ENCODE measurements around the gene SDHAF2. TPM values are rescaled to one million over a fixed set of nuclear protein-coding genes. Genes with fewer than 3 reads are reported as not detected.
"Not testable (repeated sequence)": the region's sequence is repeated elsewhere in the genome, so short reads cannot be mapped to it uniquely, and the experiment has no call there.

SDHAF2 gene
- polyA plus RNA-seq, 1 donor, result 44.5 TPM

DNA sequence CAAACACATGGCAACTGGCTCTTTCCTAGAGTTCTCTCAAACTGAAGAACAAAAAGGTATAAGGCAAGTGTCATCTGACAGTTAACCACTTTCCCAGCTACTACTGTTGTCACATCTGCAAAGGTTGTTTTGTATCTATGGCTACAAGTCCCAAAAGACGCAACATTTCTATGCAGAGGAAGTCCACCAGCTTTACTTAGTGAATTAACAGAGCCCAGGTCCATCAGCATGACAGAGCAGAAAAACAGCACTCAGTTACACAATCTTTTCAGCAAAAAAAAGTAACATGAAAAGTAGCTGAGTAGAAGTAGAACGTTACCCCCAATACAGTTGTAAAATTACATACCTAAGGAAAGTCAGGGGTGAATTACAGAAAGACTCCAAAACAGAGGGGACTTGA lies 12.3 kb upstream of the SDHAF2 start:
- DNase-seq, result no peak

GRCh38 chr11:61418136-61418535 lies 11.8 kb upstream of the SDHAF2 start:
- no peak for DNase-seq

- DNase-seq, result no peak
Observed at GRCh38 chr11:61422226-61422625, 7.7 kb upstream of the SDHAF2 start.

- DNase-seq, result no peak
Observed at GRCh38 chr11:61425367-61426131, 4.4 kb upstream of the SDHAF2 start.

GRCh38 chr11:61429346-61429690 lies 606 bp upstream of the SDHAF2 start:
- peak; percentile 50 for DNase-seq

GRCh38 chr11:61430839-61431238 lies 915 bp downstream of the SDHAF2 start:
- not testable (repeated sequence) for DNase-seq

- no peak for DNase-seq
Observed at GRCh38 chr11:61437496-61437895, 7.6 kb downstream of the SDHAF2 start.

DNA sequence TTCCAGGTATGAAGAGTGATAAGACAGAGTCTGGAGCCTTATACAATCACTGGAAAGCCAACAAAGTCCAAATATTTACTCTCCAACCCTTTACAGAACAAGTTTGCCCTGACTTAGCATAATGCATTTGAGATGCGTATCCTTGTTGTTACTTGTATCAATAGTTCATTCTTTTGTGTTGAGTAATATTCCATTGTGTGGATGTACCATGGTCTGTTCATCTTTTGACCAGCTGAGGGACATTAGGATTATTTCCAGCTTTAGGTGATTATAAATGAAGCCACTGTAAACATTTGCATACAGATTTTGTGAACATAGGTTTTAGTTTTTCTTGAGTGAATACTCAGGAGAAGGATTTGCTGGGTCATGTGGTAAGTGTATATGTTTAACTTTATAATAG lies 9.7 kb downstream of the SDHAF2 start:
- DNase-seq, result no peak

GRCh38 chr11:61442616-61443015 lies 12.7 kb downstream of the SDHAF2 start:
- no peak for DNase-seq

DNA sequence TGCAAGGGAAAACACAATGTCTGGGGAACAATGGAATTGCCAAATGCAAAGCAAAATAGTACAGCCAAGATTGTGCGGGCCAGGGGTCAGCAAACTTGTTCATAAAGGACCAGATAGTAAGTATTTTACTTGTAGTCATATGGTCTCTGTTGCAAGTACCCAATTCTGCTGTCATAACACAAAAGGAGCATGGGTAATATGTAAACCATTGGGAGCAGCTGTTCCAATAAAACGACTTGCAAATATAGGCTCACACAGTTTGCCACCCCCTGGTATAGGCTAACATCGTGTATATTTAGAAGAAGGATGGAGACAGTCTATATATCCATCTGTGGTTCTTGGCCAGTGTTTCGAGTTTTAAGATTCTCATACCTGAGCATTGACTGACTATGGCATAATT lies 15.6 kb downstream of the SDHAF2 start:
- no peak for DNase-seq

DNA sequence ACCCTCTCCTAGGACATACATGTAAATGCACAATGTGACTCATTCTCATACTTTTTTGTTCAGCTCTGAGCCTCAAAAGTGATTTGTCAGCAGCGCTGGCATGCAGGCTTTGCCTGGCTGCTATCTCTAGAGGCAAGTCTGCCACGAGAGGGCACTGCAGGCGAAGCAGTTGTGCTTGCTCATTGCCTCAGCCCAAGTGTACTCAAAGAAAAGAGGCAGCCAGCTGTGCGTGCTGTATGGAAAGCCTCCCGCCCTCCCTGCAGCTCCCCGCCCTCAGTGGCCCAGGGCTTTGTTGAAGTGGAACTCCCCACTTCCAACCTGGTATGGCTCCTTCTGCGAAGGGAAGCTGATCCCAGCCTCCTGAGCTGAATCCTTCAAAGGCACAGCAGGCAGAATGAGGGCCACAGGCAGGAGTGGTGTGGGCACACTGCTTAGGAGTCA lies 16.3 kb downstream of the SDHAF2 start:
- peak; percentile 83 for DNase-seq

- DNase-seq, result no peak
Observed at GRCh38 chr11:61447601-61448551, 18.0 kb downstream of the SDHAF2 start.

DNA sequence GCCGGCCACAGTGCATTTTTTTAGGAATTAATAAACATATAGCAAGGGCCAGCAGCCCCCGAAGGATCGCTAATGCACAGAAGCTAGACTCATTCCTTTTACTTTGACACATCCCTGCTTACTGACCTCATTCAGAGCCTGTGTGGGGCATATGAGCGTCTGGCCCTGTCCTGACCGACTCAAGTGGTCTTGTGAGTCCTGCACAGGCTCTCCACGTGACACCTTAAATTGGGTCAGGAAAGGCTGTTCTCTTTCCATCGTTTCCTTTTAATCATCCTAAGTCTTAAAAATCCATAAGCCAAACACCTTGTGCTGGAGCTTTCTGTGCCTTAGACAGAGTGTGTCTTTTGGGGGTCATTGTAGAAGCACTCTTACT lies 18.6 kb downstream of the SDHAF2 start:
- no peak for DNase-seq

DNA sequence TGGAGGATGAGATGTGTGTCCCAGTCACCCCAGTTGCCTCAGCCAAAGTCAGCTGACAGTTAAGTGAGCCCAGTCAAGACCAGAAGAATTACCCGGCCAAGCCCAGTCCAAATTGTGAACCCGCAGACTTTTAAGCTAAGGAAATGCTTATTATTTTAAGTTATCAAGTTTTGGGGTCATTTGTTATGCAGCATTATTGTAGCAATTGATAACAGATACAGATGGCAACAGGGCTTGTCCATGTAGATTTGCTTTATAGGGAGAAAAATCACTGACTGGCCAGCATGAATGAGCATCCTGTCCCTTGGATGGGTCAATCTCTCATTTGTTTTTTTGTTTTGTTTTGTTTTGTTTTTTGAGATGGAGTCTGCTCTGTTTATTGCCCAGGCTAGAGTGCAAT lies 22.9 kb downstream of the SDHAF2 start:
- no peak for DNase-seq

DNA sequence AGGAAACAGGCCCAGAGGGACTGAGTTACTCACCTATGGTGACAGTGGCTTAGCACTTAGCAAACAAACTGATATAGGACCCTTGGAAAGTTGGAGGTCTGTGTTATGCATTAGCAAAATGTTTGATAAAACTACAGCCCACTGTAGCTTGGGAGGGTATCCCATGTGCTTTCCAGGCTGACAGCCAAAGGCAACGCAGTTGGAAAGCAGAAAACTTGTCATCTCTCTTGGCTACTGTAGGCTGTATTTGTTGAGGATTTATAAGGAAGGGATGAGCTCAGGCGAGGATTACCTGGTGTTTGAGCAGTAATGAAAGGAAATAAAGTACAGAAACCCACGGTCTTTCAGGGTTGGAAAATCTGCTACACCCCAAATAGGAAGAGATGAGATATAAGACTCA lies 23.8 kb downstream of the SDHAF2 start:
- DNase-seq, result no peak

- DNase-seq, result no peak
Observed at GRCh38 chr11:61454520-61454919, 24.6 kb downstream of the SDHAF2 start.

GRCh38 chr11:61460474-61460881 lies 30.6 kb downstream of the SDHAF2 start:
- DNase-seq, result no peak

DNA sequence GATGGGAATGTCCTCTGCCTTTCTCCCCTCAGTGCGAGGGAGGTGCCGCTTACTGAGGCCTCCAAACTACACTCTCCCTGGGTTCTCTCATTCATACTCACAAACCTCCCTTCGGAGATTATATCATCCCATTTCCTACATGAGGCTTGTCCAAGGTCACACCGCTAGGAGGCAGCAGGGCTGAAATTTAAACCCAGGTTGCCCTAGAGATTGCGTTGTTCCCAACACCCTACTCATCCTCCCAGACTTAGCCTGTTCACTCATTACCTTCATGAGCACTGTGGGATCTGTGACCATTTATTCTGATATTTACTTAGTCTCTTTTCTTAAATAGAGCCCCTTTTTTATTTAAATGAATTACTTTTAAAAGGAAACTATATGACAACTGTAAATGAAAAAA lies 31.1 kb downstream of the SDHAF2 start:
- no peak for DNase-seq

- not testable (repeated sequence) for DNase-seq
Observed at GRCh38 chr11:61467602-61468001, 37.7 kb downstream of the SDHAF2 start.

DNA sequence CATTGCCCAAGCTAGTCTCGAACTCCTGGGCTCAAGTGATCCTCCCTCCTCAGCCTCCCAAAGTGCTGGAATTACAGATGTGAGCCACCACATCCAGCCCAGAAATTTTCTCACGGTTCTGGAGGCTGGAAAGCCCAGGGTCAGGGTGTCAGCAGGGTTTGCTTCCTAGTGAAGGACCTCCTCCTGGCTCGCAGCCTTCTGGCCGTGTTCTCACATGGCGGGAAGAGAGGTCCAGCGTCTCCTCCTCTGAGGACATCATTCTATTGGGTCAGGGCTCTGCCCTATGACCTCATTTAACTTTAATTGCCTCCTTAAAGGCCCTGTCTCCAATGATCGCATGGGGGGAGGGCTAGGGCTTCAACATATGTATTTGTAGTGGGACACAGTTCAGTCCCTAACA lies 38.1 kb downstream of the SDHAF2 start:
- DNase-seq, result no peak

DNA sequence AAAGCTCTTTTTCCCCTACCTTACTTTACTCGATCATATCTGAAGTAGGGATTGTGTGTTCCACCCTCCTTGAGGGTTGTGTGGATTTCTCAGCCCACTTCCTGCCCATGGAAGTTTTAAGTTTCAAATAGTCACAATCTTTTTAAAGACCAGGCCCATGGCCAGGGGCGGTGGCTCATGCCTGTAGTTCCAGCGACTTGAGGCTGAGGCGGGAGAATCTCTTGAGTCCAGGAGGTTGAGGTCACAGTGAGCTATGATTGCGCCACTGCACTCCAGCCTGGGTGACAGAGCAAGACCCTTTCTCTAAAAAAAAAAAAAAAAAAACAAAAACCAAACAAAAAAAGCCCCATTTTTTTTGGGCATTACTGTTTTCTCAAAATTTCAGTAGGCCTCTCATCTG lies 42.4 kb downstream of the SDHAF2 start:
- no peak for DNase-seq

DNA sequence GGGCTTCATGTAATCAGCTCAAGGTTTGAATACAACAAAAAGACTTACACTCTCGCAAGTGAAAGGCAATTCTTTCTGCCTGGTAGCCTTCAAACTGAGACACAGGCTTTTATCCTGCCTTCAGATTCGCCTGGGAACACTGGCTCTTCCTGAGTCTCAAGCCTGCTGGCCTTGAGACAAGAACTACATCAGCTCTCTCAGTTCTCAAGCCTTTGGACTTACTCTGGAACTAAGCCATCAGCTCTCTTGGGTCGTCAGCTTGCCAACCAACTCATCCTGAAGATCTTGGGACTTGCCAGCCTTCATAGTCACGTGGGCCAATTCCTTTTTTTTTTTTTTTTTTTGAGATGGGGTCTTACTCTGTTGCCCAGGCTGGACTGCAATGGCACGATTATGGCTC lies 42.9 kb downstream of the SDHAF2 start:
- no peak for DNase-seq

DNA sequence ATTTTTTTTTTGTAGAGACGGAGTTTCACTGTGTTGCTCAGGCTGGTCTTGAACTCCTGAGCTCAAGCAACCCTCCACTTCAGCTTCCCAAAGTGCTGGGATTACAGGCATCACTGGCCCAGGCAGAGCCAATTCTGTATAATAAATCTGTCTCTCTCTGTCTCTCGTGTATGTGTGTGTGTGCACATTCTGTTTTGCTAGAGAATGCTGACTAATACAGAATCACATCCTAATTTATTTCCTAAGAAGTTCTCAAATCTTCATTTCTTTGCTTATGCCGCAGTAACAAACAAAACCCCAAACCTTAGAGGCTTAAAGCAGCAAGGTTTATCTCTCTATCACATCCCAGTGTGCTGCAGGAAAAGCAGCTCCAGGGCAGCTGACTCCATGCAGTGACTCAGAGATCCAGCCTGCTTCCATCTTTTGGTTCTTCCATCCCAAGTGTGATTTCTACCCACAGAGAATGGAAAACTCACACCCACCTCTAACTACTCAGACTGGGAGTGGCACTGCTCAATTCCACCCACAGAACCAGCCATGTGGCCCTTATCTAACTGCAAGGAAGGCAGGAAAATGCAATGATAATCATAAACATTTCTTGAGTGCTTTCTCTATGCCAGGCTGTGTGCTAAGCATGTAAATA lies 43.6 kb downstream of the SDHAF2 start:
- DNase-seq, result no peak

All from left kidney (tissue), 2 donors.